Thyroid gland (tissue), 4 donors: ENCODE measurements around the gene ZMYND10. TPM values are rescaled to one million over a fixed set of nuclear protein-coding genes. Genes with fewer than 3 reads are reported as not detected.

Experiments used
- DNase-seq, 2 donors: peaks; one replicate each; pipeline ENCODE4 v3.0.0-alpha.2; 2019
- H3K27ac ChIP-seq, 3 donors: fragments of 200-600 bp; sonication (generic); 1 replicate in 2 of 3; 2 replicates in 1 of 3; pipeline ENCODE4 v1.5.1; 2016 to 2019; ENCODE audit warnings: mild to moderate bottlenecking in 1 of 3, moderate library complexity in 1 of 3
- H3K27me3 ChIP-seq: fragments of 200-600 bp; sonication (generic); one replicate; pipeline ENCODE4 v1.5.1; 2019
- H3K36me3 ChIP-seq, 2 donors: fragments of 200-600 bp; sonication (generic); one replicate each; pipeline ENCODE4 v1.5.1; 2016 to 2019
- H3K4me1 ChIP-seq, 2 donors: fragments of 200-600 bp; sonication (generic); one replicate each; pipeline ENCODE4 v1.5.1; 2017 to 2019
- H3K4me3 ChIP-seq, 3 donors: fragments of 200-600 bp; sonication (generic); replicated peaks in 1 of 3; 1 replicate in 2 of 3; 2 replicates in 1 of 3; pipeline ENCODE4 v1.5.1; 2016; ENCODE audit warnings: mild to moderate bottlenecking in 1 of 3
- H3K9me3 ChIP-seq: fragments of 200-600 bp; sonication (generic); one replicate; pipeline ENCODE4 v1.5.1; 2017
- POLR2A ChIP-seq, 2 donors: fragments of 450-650 bp; IDR thresholded peaks; one replicate each; pipeline ENCODE4 v1.6.1; 2017; ENCODE audit warnings: antibody characterized with exemption in 2 of 2, mild to moderate bottlenecking in 2 of 2, moderate library complexity in 1 of 2
- WGBS, 2 donors: methylation state at CpG; one replicate each; pipeline ENCODE4 v1.1.5; 2017; 5-methylcytosine and 5-hydroxymethylcytosine counted together
- intact Hi-C: fragments of 100-400 bp; cut with DNase I; formaldehyde crosslinking; loops from one replicate; pipeline ENCODE4 v1.15.1; 2023
- total RNA-seq, 4 donors: library from RNA; depleted of rRNA; stranded (reverse); fragments of >200 nt; gene quantifications; one replicate each; pipeline ENCODE4 v1.2.3, GENCODE V29; 2016
- TF ChIP-seq, protein P1 (sequence below), 6 experiments: fragments of 200-600 bp in 3 of 6; fragments of 450-650 bp in 3 of 6; sonication (generic) in 3 of 6; IDR thresholded peaks; one replicate each; pipeline ENCODE4 v1.5.1; 2016 to 2019; ENCODE audit warnings: antibody characterized with exemption in 6 of 6, mild to moderate bottlenecking in 2 of 6, inconsistent platforms in 1 of 6, moderate library complexity in 1 of 6

The ZMYND10 gene
- total RNA-seq, 4 donors from 2014 or later, result 3.6 to 8.1 (median 4.4) TPM

DNA sequence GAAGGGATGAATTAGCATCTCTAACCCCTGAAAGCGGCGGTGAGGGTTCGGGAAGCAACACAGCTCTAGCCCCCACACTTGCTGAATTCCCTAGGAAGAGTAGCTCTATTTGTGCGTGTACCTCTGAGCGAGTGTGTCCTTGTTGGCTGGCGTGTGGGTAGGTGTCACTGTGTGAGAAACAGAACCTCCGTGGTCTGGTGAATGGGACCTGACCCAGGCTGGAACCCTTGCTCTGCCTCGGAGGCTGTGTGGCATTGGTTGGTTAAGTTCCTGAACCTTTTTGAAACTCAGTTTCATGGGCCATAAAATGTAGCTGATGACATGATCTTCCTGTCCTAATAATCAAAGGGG, 14.2 kb upstream of the ZMYND10 start:
- WGBS, 2 donors, result 31 to 35% methylated on average over 8 of the region's 8 CpGs
- DNase-seq, result no peak
- Histone ChIP-seq H3K27ac (peak overlapping the region in 1 of 3 donors; percentile 90), H3K27me3 (no peaks in the 10 kb centered on the region), H3K4me1 (peaks cover 41 to 47% of the 10 kb centered on the region in 2 donors), H3K9me3 (no peaks in the 10 kb centered on the region), H3K36me3 (peaks cover 7% of the 10 kb centered on the region in 2 donors), H3K4me3 (no peak overlapping the region)
- TF ChIP-seq, protein P1, sequence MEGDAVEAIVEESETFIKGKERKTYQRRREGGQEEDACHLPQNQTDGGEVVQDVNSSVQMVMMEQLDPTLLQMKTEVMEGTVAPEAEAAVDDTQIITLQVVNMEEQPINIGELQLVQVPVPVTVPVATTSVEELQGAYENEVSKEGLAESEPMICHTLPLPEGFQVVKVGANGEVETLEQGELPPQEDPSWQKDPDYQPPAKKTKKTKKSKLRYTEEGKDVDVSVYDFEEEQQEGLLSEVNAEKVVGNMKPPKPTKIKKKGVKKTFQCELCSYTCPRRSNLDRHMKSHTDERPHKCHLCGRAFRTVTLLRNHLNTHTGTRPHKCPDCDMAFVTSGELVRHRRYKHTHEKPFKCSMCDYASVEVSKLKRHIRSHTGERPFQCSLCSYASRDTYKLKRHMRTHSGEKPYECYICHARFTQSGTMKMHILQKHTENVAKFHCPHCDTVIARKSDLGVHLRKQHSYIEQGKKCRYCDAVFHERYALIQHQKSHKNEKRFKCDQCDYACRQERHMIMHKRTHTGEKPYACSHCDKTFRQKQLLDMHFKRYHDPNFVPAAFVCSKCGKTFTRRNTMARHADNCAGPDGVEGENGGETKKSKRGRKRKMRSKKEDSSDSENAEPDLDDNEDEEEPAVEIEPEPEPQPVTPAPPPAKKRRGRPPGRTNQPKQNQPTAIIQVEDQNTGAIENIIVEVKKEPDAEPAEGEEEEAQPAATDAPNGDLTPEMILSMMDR (IDR thresholded peaks at IDR 0.05), result no peak
- no peak for TF ChIP-seq POLR2A (IDR thresholded peaks at IDR 0.05)
- intact Hi-C loops, result no loop called here

DNA sequence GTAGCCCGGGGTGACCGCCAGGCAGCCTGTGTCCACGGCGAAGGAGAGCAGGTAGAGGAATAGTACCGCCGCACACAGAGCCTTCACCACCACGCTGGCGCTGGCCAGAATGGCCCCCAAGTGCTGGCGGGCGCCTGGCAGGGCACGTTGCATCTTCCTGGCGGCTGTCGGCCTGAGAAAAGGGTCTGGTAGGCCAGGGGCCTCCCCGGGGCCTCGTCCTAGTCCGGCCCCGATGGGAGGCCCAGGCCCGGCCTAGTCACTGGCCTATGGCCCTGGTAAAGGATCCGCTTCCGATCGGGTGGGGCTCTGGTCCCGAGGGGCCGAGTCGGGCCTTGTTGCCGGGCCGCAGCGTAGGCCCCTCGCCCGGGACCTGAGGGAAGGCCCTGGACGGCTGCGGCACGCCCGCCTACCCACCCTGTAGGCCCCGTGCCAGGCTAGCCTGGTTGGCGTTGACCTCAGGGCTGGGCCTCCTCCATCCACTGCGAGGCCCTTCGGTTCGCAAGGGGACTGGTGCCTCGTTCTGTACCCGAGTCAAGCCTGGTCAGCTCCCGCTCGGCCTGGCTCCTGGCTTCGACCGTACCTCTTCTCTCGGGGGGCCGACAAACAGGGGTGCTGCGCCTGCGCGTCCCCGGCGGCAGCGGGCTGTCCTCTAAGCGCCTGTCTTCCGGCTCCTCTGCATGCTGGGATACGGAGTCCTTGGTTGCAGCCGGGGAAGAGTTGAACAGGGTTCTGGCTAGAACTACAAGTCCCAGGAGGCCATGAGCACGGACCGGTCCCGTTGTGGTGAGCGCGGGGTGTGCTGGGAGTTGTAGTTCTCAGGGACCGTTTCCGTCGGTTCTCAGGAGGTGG, 13.6 kb upstream of the ZMYND10 start, which contains the start of gene TMEM115:
TSS of gene TMEM115 (minus strand) at position 611 of the 849 bp plus-strand sequence. CDS start at position 153, 458 bp downstream.
- TF ChIP-seq, protein P1 (IDR thresholded peaks at IDR 0.05), result no peak
- peak; percentile 38 to 83 for TF ChIP-seq POLR2A (IDR thresholded peaks at IDR 0.05)
- Histone ChIP-seq H3K27me3 (no peaks in the 10 kb centered on the region), H3K4me1 (peaks cover 36 to 44% of the 10 kb centered on the region in 2 donors), H3K27ac (peak within 1 kb of the TSS; percentile 85 to 90 (median 89)), H3K36me3 (peaks cover 13% of the 10 kb centered on the region in 2 donors), H3K4me3 (peak within 1 kb of the TSS; percentile 58 to 92 (median 87)), H3K9me3 (no peaks in the 10 kb centered on the region)
- intact Hi-C loops, result no loop called here
- 0 to 3% methylated on average over 13 to 14 of the region's 64 CpGs for WGBS, 2 donors
- peak; percentile 98 for DNase-seq

DNA sequence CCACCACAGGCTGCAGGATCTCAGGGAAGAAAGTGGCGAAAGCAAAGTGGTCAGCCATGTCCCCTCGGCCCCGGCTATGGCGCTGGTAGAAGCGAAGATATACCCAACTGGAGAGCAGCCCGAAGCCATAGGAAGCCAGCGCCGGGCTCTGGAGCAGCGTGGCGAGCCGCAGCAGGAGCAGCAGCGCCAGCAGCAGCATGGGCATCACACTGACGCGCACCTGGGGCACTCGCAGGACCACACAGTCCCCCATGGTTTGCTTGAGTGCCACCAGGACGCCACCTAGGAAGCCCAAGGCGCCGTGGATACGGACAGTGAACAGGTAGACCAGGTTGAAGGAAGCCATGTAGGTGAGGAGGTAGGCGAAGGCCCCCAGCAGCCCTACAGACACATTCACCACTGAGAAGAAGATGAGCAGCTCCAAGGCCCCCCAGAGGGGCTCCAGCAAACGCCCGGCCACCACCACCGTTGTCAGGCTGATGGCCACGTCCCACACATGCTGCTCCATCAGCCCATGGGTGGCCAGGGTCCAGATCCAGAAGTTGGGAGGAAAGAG, 12.9 kb upstream of the ZMYND10 start:
- TF ChIP-seq POLR2A (IDR thresholded peaks at IDR 0.05), result no peak
- TF ChIP-seq, protein P1 (IDR thresholded peaks at IDR 0.05), result no peak
- peak overlapping the region; percentile 85 to 90 (median 89) for H3K27ac ChIP-seq
- H3K4me3 ChIP-seq, result peak overlapping the region; percentile 58 to 92 (median 87)
- H3K27me3 ChIP-seq, result no peaks in the 10 kb centered on the region
- intact Hi-C loops, result no loop called here
- no peaks in the 10 kb centered on the region for H3K9me3 ChIP-seq
- no peak for DNase-seq
- H3K4me1 ChIP-seq, result peaks cover 36 to 44% of the 10 kb centered on the region in 2 donors
- H3K36me3 ChIP-seq, result peaks cover 20% of the 10 kb centered on the region in 2 donors
- 22 to 41% methylated on average over 17 to 22 of the region's 24 CpGs for WGBS, 2 donors

DNA sequence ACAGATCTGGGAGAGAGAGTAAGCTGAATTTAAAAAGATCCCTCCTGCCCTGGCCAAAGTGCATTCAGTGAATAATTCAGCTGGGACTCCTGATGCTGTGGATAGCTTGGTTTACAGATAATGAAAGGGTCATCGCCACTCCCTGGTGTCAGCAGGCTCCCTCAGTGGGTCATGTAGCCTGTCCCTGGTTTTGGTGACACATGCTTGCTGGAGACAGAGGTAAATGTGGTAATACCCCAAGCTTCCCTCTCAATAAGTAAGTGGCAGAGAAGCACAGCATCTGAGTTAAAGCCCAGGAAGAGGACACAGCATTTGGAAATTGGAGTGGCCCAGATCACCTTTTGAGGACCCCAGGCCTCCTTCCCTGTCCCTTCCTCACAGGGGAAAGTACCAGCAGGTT, 11.9 kb upstream of the ZMYND10 start:
- TF ChIP-seq POLR2A (IDR thresholded peaks at IDR 0.05), result no peak
- TF ChIP-seq, protein P1 (IDR thresholded peaks at IDR 0.05), result no peak
- intact Hi-C loops, result no loop called here
- WGBS, 2 donors, result 73 to 83% methylated on average over 1 of the region's 1 CpG
- no peaks in the 10 kb centered on the region for H3K27me3 ChIP-seq
- no peaks in the 10 kb centered on the region for H3K9me3 ChIP-seq
- peak overlapping the region; percentile 27 to 90 (median 85) for H3K27ac ChIP-seq
- H3K4me3 ChIP-seq, result peak overlapping the region in 1 of 3 donors; percentile 87
- peaks cover 23 to 28% of the 10 kb centered on the region in 2 donors for H3K36me3 ChIP-seq
- peaks cover 36 to 44% of the 10 kb centered on the region in 2 donors for H3K4me1 ChIP-seq
- DNase-seq, result no peak

DNA sequence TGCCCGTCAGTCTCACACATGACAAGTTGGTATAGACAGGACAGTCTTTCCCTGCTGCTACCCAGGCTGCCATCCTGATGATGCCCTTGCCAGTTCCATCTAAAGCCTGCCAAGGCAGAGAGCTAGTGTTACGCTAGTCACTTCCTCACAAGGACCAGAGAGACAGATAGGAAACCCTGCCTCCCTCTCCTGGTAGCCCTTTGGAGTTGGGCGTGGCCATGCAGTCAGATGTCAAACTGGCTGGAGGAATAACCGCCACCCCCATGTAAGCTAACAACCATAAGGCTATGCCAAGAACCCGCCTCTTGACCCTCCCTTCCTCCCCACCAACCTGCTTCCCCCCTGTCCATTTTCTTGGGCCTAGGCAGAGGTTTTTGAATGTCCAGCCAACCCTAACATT, 11.0 kb upstream of the ZMYND10 start:
- TF ChIP-seq, protein P1 (IDR thresholded peaks at IDR 0.05), result no peak
- TF ChIP-seq POLR2A (IDR thresholded peaks at IDR 0.05), result no peak
- peaks cover 23 to 28% of the 10 kb centered on the region in 2 donors for H3K36me3 ChIP-seq
- peaks cover 39 to 48% of the 10 kb centered on the region in 2 donors for H3K4me1 ChIP-seq
- no peaks in the 10 kb centered on the region for H3K9me3 ChIP-seq
- 21 to 28% methylated on average over 5 of the region's 5 CpGs for WGBS, 2 donors
- intact Hi-C loops, result no loop called here
- H3K4me3 ChIP-seq, result peak overlapping the region in 1 of 3 donors; percentile 16
- H3K27ac ChIP-seq, result peak overlapping the region in 2 of 3 donors; percentile 85 to 90
- DNase-seq, result peak; percentile 93 to 95
- H3K27me3 ChIP-seq, result no peaks in the 10 kb centered on the region
